ENCODE measurements around the gene SLC4A1AP.
"Not testable (repeated sequence)": the region's sequence is repeated elsewhere in the genome, so short reads cannot be mapped to it uniquely, and the experiment has no call there.

SLC4A1AP gene

GRCh38 chr2:27652790-27653189 is 10.9 kb upstream of the SLC4A1AP start:
- FAIRE-seq, result no peak

- no peak for FAIRE-seq
Measured at GRCh38 chr2:27653397-27653796, 10.3 kb upstream of the SLC4A1AP start.

- no peak for FAIRE-seq
Measured at GRCh38 chr2:27655155-27655951, 8.3 kb upstream of the SLC4A1AP start.

GRCh38 chr2:27661371-27661770 is 2.3 kb upstream of the SLC4A1AP start:
- FAIRE-seq, result no peak

GRCh38 chr2:27664154-27664574 is 475 bp downstream of the SLC4A1AP start:
- FAIRE-seq, result no peak

- no peak for FAIRE-seq
Measured at GRCh38 chr2:27664622-27665363, 1.1 kb downstream of the SLC4A1AP start.

- FAIRE-seq, result no peak
Measured at GRCh38 chr2:27667446-27667845, 3.8 kb downstream of the SLC4A1AP start.

- FAIRE-seq, result no peak
Measured at GRCh38 chr2:27671235-27671634, 7.5 kb downstream of the SLC4A1AP start.

GRCh38 chr2:27672723-27673486 is 9.2 kb downstream of the SLC4A1AP start:
- FAIRE-seq, result no peak

- FAIRE-seq, result no peak
Measured at GRCh38 chr2:27680571-27680970, 16.9 kb downstream of the SLC4A1AP start.

- FAIRE-seq, result no peak
Measured at GRCh38 chr2:27681841-27682240, 18.2 kb downstream of the SLC4A1AP start.

GRCh38 chr2:27682334-27682771 is 18.7 kb downstream of the SLC4A1AP start:
- not testable (repeated sequence) for FAIRE-seq

GRCh38 chr2:27683390-27684071 is 19.8 kb downstream of the SLC4A1AP start:
- FAIRE-seq, result peak; percentile 86

GRCh38 chr2:27685006-27685405 is 21.3 kb downstream of the SLC4A1AP start:
- not testable (repeated sequence) for FAIRE-seq

GRCh38 chr2:27685577-27685976 is 21.9 kb downstream of the SLC4A1AP start:
- no peak for FAIRE-seq

GRCh38 chr2:27687232-27687631 is 23.5 kb downstream of the SLC4A1AP start:
- no peak for FAIRE-seq

GRCh38 chr2:27689424-27689823 is 25.7 kb downstream of the SLC4A1AP start:
- FAIRE-seq, result no peak

- FAIRE-seq, result no peak
Measured at GRCh38 chr2:27690052-27690451, 26.4 kb downstream of the SLC4A1AP start.

GRCh38 chr2:27697660-27698059 is 34.0 kb downstream of the SLC4A1AP start:
- FAIRE-seq, result no peak

- FAIRE-seq, result no peak
Measured at GRCh38 chr2:27701676-27702075, 38.0 kb downstream of the SLC4A1AP start.

GRCh38 chr2:27702302-27702701 is 38.6 kb downstream of the SLC4A1AP start:
- no peak for FAIRE-seq

GRCh38 chr2:27703638-27704341 is 40.1 kb downstream of the SLC4A1AP start:
- no peak for FAIRE-seq
